H1 (cell line): Measurements from ENCODE around the gene ZC3H6. TPM values are rescaled to one million over a fixed set of nuclear protein-coding genes. Genes with fewer than 3 reads are reported as not detected.

Experiments used
- CTCF ChIA-PET: fragments of 300-600 bp; sonication (Branson Sonifier 250); formaldehyde crosslinking; loops from one replicate; lab custom pipeline; 2021; ENCODE audit not compliant: partially characterized antibody; lab: Charles Lee
- POLR2A ChIA-PET: fragments of 300-600 bp; sonication (Branson Sonifier 250); formaldehyde crosslinking; loops from one replicate; lab custom pipeline; 2021; ENCODE audit warnings: inconsistent platforms; ENCODE audit not compliant: partially characterized antibody; lab: Charles Lee
- DNase-seq, 2 experiments: peaks; one replicate each; pipeline versions ENCODE4 v3.0.0 to v3.0.0-alpha.2; 2010 to 2022; ENCODE audit warnings: low spot score in 2 of 2, low read depth in 1 of 2, mixed read lengths in 1 of 2
- FAIRE-seq: peaks from 2 replicates; lab custom pipeline; 2011; peaks lifted over from hg19 to GRCh38; lab: Jason Lieb, UNC
- H2AFZ ChIP-seq: 2 replicates; pipeline ENCODE4 v1.8.1; 2012; ENCODE audit warnings: low read length, inconsistent platforms
- H2AK5ac ChIP-seq: 2 replicates; pipeline ENCODE4 v1.6.1; 2013; ENCODE audit warnings: low read depth, low read length
- H2BK120ac ChIP-seq: replicated peaks from 2 replicates; pipeline ENCODE3; 2013; ENCODE audit warnings: low read depth, low read length, inconsistent platforms
- H2BK12ac ChIP-seq: 2 replicates; pipeline ENCODE4 v1.6.1; 2013; ENCODE audit warnings: low read depth, low read length
- H2BK15ac ChIP-seq: 2 replicates; pipeline ENCODE4 v1.6.1; 2013; ENCODE audit warnings: low read length
- H2BK20ac ChIP-seq: 2 replicates; pipeline ENCODE4 v1.6.1; 2013; ENCODE audit warnings: low read length
- H2BK5ac ChIP-seq: 2 replicates; pipeline ENCODE4 v1.6.1; 2013; ENCODE audit warnings: low read depth, low read length
- H3K14ac ChIP-seq: 2 replicates; pipeline ENCODE4 v1.6.1; 2013; ENCODE audit warnings: inconsistent platforms; ENCODE audit not compliant: insufficient read length
- H3K18ac ChIP-seq: 2 replicates; pipeline ENCODE4 v1.6.1; 2013; ENCODE audit warnings: low read length; ENCODE audit errors: extremely low read depth
- H3K23ac ChIP-seq: 2 replicates; pipeline ENCODE4 v1.6.1; 2013; ENCODE audit warnings: inconsistent platforms; ENCODE audit not compliant: insufficient read length
- H3K23me2 ChIP-seq: 2 replicates; pipeline ENCODE4 v1.6.1; 2013; ENCODE audit warnings: low read depth, low read length
- H3K27ac ChIP-seq: 2 replicates; pipeline ENCODE4 v1.6.1; 2011; ENCODE audit warnings: low read depth, low read length, inconsistent platforms
- H3K27me3 ChIP-seq, 4 experiments: replicated peaks in 1 of 4; 1 replicate in 1 of 4; 2 replicates in 3 of 4; pipeline versions ENCODE4 v1.6.1 to v1.8.1; 2011 to 2013; ENCODE audit warnings: low read length in 3 of 4, mild to moderate bottlenecking in 3 of 4, inconsistent platforms in 2 of 4, mixed read lengths in 2 of 4, moderate library complexity in 1 of 4; ENCODE audit not compliant: control insufficient read depth in 3 of 4, insufficient read depth in 3 of 4; ENCODE audit errors: extremely low read depth in 1 of 4
- H3K36me3 ChIP-seq, 4 experiments: 2 replicates each; pipeline versions ENCODE4 v1.6.1 to v1.8.1; 2011 to 2013; ENCODE audit warnings: mild to moderate bottlenecking in 4 of 4, low read length in 3 of 4, moderate library complexity in 2 of 4, control low read depth in 1 of 4, inconsistent platforms in 1 of 4; ENCODE audit not compliant: insufficient read depth in 4 of 4, control insufficient read depth in 2 of 4
- H3K4ac ChIP-seq: replicated peaks from 2 replicates; pipeline ENCODE3; 2013; ENCODE audit warnings: low read length, low read depth, mixed read lengths, inconsistent platforms; ENCODE audit not compliant: insufficient read length
- H3K4me1 ChIP-seq, 4 experiments: replicated peaks in 1 of 4; 1 replicate in 1 of 4; 2 replicates in 3 of 4; pipeline versions ENCODE4 v1.6.1 to v1.8.1; 2011 to 2013; ENCODE audit warnings: low read length in 3 of 4, inconsistent platforms in 2 of 4, mixed read lengths in 1 of 4; ENCODE audit not compliant: insufficient read depth in 4 of 4, control insufficient read depth in 3 of 4
- H3K4me2 ChIP-seq, 2 experiments: 2 replicates each; pipeline versions ENCODE4 v1.6.1 to v1.8.1; 2011 to 2013; ENCODE audit warnings: low read depth in 2 of 2, low read length in 2 of 2, control low read depth in 1 of 2, inconsistent platforms in 1 of 2, mild to moderate bottlenecking in 1 of 2; ENCODE audit not compliant: insufficient read depth in 1 of 2
- H3K4me3 ChIP-seq, 4 experiments: fragments of 200-600, 300-600 bp in 1 of 4; sonication (generic), shearing (Covaris generic), sonication (Bioruptor Twin) in 1 of 4; 2 replicates each; pipeline versions ENCODE4 v1.5.1 to v1.8.1; 2011 to 2016; ENCODE audit warnings: low read length in 4 of 4, low read depth in 3 of 4, control low read depth in 2 of 4, inconsistent platforms in 2 of 4, mild to moderate bottlenecking in 2 of 4, mixed read lengths in 1 of 4, moderate library complexity in 1 of 4; ENCODE audit not compliant: insufficient read depth in 2 of 4; ENCODE audit errors: extremely low read depth in 1 of 4
- H3K56ac ChIP-seq: replicated peaks from 2 replicates; pipeline ENCODE3; 2013; ENCODE audit warnings: low read depth, mild to moderate bottlenecking, mixed read lengths, low read length, inconsistent platforms; ENCODE audit not compliant: insufficient read length
- H3K79me1 ChIP-seq: 2 replicates; pipeline ENCODE4 v1.6.1; 2013; ENCODE audit warnings: low read depth, low read length, control low read depth
- H3K79me2 ChIP-seq, 2 experiments: 2 replicates each; pipeline versions ENCODE4 v1.6.1 to v1.8.1; 2012 to 2013; ENCODE audit warnings: low read length in 2 of 2, mild to moderate bottlenecking in 2 of 2, inconsistent platforms in 1 of 2; ENCODE audit not compliant: insufficient read depth in 2 of 2, control insufficient read depth in 1 of 2
- H3K9ac ChIP-seq, 4 experiments: replicated peaks in 1 of 4; 1 replicate in 1 of 4; 2 replicates in 3 of 4; pipeline versions ENCODE4 v1.6.1 to v1.8.1; 2011 to 2013; ENCODE audit warnings: low read depth in 3 of 4, low read length in 3 of 4, control low read depth in 2 of 4, mild to moderate bottlenecking in 2 of 4, moderate library complexity in 2 of 4, inconsistent platforms in 1 of 4; ENCODE audit errors: extremely low read depth in 1 of 4
- H3K9me3 ChIP-seq, 2 experiments: 2 replicates each; pipeline versions ENCODE4 v1.6.1 to v1.8.1; 2012 to 2013; ENCODE audit warnings: mild to moderate bottlenecking in 2 of 2, moderate library complexity in 2 of 2, control low read depth in 1 of 2, inconsistent platforms in 1 of 2, low read depth in 1 of 2, low read length in 1 of 2, mixed read lengths in 1 of 2; ENCODE audit not compliant: insufficient read depth in 2 of 2
- H4K20me1 ChIP-seq, 2 experiments: replicated peaks in 1 of 2; 2 replicates each; pipeline versions ENCODE3 to v1.8.1; 2011 to 2013; ENCODE audit warnings: inconsistent platforms in 2 of 2, low read length in 2 of 2, mild to moderate bottlenecking in 1 of 2; ENCODE audit not compliant: insufficient read depth in 2 of 2, control insufficient read depth in 1 of 2
- H4K5ac ChIP-seq: 2 replicates; pipeline ENCODE4 v1.6.1; 2013; ENCODE audit warnings: low read length, low read depth, mixed read lengths, inconsistent platforms; ENCODE audit not compliant: insufficient read length
- H4K8ac ChIP-seq: 2 replicates; pipeline ENCODE4 v1.8.0; 2013; ENCODE audit warnings: mild to moderate bottlenecking, moderate library complexity, low read length, inconsistent platforms; ENCODE audit not compliant: insufficient read depth; ENCODE audit errors: extremely low read depth
- H4K91ac ChIP-seq: replicated peaks from 2 replicates; pipeline ENCODE3; 2013; ENCODE audit warnings: low read length, mixed read lengths, inconsistent platforms; ENCODE audit not compliant: insufficient read length
- BRCA1 ChIP-seq: IDR thresholded peaks from 2 replicates; pipeline ENCODE4 v1.6.1; 2012; ENCODE audit warnings: low read depth, low read length, improper control_type of control experiment
- CHD2 ChIP-seq: IDR thresholded peaks from 2 replicates; pipeline ENCODE4 v1.6.1; 2012; ENCODE audit warnings: low read length, improper control_type of control experiment
- EP300 ChIP-seq, 2 experiments: IDR thresholded peaks; 1 replicate in 1 of 2; 2 replicates in 1 of 2; pipeline ENCODE4 v1.6.1; 2011 to 2012; ENCODE audit warnings: low read depth in 2 of 2, low read length in 2 of 2, mild to moderate bottlenecking in 2 of 2, borderline replicate concordance in 1 of 2, inconsistent platforms in 1 of 2, moderate library complexity in 1 of 2
- GABPA ChIP-seq: IDR thresholded peaks from 2 replicates; pipeline ENCODE4 v1.6.1; 2011; ENCODE audit warnings: mild to moderate bottlenecking, low read length, moderate library complexity, borderline replicate concordance; ENCODE audit not compliant: insufficient read depth
- MAFK ChIP-seq: IDR thresholded peaks from 2 replicates; pipeline ENCODE4 v1.6.1; 2012; ENCODE audit warnings: low read depth, mild to moderate bottlenecking, improper control_type of control experiment, low read length
- RAD21 ChIP-seq, 2 experiments: IDR thresholded peaks in 1 of 2; conservative IDR thresholded peaks in 1 of 2; 2 replicates each; pipeline ENCODE4 v1.6.1; 2011; ENCODE audit warnings: low read depth in 2 of 2, low read length in 2 of 2, improper control_type of control experiment in 1 of 2, inconsistent platforms in 1 of 2, mild to moderate bottlenecking in 1 of 2, moderate library complexity in 1 of 2
- SIN3A ChIP-seq, 2 experiments: IDR thresholded peaks in 1 of 2; conservative IDR thresholded peaks in 1 of 2; 2 replicates each; pipeline ENCODE4 v1.6.1; 2011 to 2012; ENCODE audit warnings: low read length in 2 of 2, improper control_type of control experiment in 1 of 2, low read depth in 1 of 2, mild to moderate bottlenecking in 1 of 2
- SP1 ChIP-seq: IDR thresholded peaks from 2 replicates; pipeline ENCODE4 v1.6.1; 2011; ENCODE audit warnings: low read depth, low read length
- SP2 ChIP-seq: IDR thresholded peaks from 2 replicates; pipeline ENCODE4 v1.6.1; 2012; ENCODE audit warnings: mild to moderate bottlenecking, low read length, inconsistent platforms
- TAF7 ChIP-seq: optimal IDR thresholded peaks from 2 replicates; pipeline ENCODE3; 2011; ENCODE audit warnings: low read depth, mild to moderate bottlenecking, inconsistent platforms, low read length, moderate library complexity, borderline replicate concordance
- TEAD4 ChIP-seq: IDR thresholded peaks from 2 replicates; pipeline ENCODE4 v1.6.1; 2012; ENCODE audit warnings: low read depth, low read length, inconsistent platforms, mixed read lengths
- WGBS, 2 experiments: shearing (Covaris generic) in 1 of 2; methylation state at CpG; one replicate each; pipeline versions ENCODE4 v1.1.6 to v1.1.7; 2013 to 2015; ENCODE audit warnings: low lambda C conversion rate in 2 of 2, mixed read lengths in 2 of 2, inconsistent platforms in 1 of 2, low coverage in 1 of 2, missing lambda C conversion rate in 1 of 2; ENCODE audit not compliant: insufficient replicate concordance in 2 of 2, insufficient coverage in 1 of 2, insufficient read length in 1 of 2; ENCODE audit errors: extremely low coverage in 1 of 2, missing lambda C conversion rate in 1 of 2; 5-methylcytosine and 5-hydroxymethylcytosine counted together
- polyA plus RNA-seq, 7 experiments: library from polyadenylated mRNA; depleted of rRNA in 3 of 7; stranded (reverse) in 5 of 7; unstranded in 2 of 7; fragments of >200 nt in 5 of 7; fragments of 200-250 nt in 2 of 7; gene quantifications; 1 replicate in 5 of 7; 2 replicates in 1 of 7; 4 replicates in 1 of 7; pipeline versions ENCODE4 v1.2.1 to v1.2.3, GENCODE V29; 2011 to 2013; ENCODE audit warnings: missing spikeins in 2 of 7, mixed read lengths in 2 of 7
- total RNA-seq: library from RNA; stranded (reverse); fragmentation: NEBNext Ultra II Directional; extraction: Animal tissue kit (Norgen Biotek cat#: 25700); gene quantifications from 2 replicates; pipeline ENCODE4 v1.2.1, GENCODE V29; 2021

The ZC3H6 gene
- total and polyA plus RNA-seq, 2 of the 8 experiments (the other 6 are each of a cell fraction or from before 2014, with no cell fraction given), result 1.4 to 6.9 TPM

DNA sequence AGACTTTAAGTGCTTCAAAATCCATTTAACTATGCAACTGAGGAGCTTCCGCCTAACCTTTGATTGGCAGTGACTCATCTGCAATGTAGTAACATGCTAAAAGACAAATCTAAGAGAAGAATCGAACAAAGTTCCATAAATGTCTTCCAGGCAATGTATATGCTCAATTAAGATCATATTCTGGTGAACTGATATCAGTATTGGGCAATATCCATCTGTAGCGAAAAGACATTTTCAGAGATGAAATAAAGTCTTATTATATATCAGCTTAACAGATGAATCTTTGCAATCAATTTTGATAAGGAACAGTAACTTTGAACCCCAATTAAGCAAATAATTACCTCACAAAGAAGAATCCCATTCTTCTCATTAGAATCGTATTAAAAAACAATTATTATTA lies 32.2 kb upstream of the ZC3H6 start:
- DNase-seq, result no peak
- Histone ChIP-seq H3K9ac (no peak overlapping the region), H3K9me3 (no peaks in the 10 kb centered on the region), H4K5ac (no peak overlapping the region), H3K23me2 (peaks cover 2% of the 10 kb centered on the region; the same call in 1 of the 2 replicates), H3K23ac (no peak overlapping the region), H2BK12ac (no peak overlapping the region), H2BK120ac (no peak overlapping the region), H3K4me2 (no peak overlapping the region), H3K4me3 (no peak overlapping the region), H3K36me3 (peaks cover 0 to 6% (median 0%) of the 10 kb centered on the region in 4 experiments; a peak in 3 of 8 replicates), H4K8ac (no peak overlapping the region), H4K20me1 (no peaks in the 10 kb centered on the region), H3K4ac (no peak overlapping the region), H3K27me3 (no peaks in the 10 kb centered on the region), H3K56ac (no peak overlapping the region), H2BK20ac (no peak overlapping the region), H2BK5ac (no peak overlapping the region), H3K4me1 (no peaks in the 10 kb centered on the region), H3K14ac (no peak overlapping the region), H2AK5ac (no peak overlapping the region), H3K79me1 (no peaks in the 10 kb centered on the region), H2AFZ (no peak overlapping the region), H2BK15ac (no peak overlapping the region), H3K27ac (no peak overlapping the region), H4K91ac (no peak overlapping the region), H3K79me2 (no peaks in the 10 kb centered on the region), H3K18ac (no peak overlapping the region)
- no peak for FAIRE-seq
- CTCF ChIA-PET, result interaction anchor here (1.1 kb wide), 1 partner anchor 357 kb away, joined by 3 read pairs; no protein-coding TSS in a partner anchor
- 95% methylated on average over 4 of the region's 4 CpGs; no CpG with 5 or more reads in 1 of the 2 experiments for WGBS, 2 experiments
- POLR2A ChIA-PET, result interaction anchor here (1.5 kb wide), 1 partner anchor 11 kb away, joined by 4 read pairs; no protein-coding TSS in a partner anchor
- TF ChIP-seq SP1 (no peak), EP300 (IDR thresholded peaks at IDR 0.05; ENCODE audit: borderline replicate concordance in 1 of 2, low read depth in 2 of 2, low read length in 2 of 2) (no peak), MAFK (no peak), TEAD4 (no peak), SIN3A (conservative IDR thresholded peaks at IDR 0.05 in 1 of 2, IDR thresholded peaks at IDR 0.05 in 1 of 2; ENCODE audit: low read depth in 1 of 2, low read length in 2 of 2) (no peak), GABPA (no peak), CHD2 (no peak), BRCA1 (no peak), SP2 (no peak), TAF7 (no peak), RAD21 (IDR thresholded peaks at IDR 0.05 in 1 of 2, conservative IDR thresholded peaks at IDR 0.05 in 1 of 2; ENCODE audit: low read depth in 2 of 2, low read length in 2 of 2) (no peak)
